ENCODE data around the gene R3HDM2. TPM values are rescaled to one million over a fixed set of nuclear protein-coding genes. Genes with fewer than 3 reads are reported as not detected.
"Not testable (repeated sequence)": the region's sequence is repeated elsewhere in the genome, so short reads cannot be mapped to it uniquely, and the experiment has no call there.

The R3HDM2 gene
- total and polyA plus RNA-seq, 2 donors (not counting 1 experiment from before 2014, with no cell fraction given), result 21.3 to 22.8 TPM

DNA sequence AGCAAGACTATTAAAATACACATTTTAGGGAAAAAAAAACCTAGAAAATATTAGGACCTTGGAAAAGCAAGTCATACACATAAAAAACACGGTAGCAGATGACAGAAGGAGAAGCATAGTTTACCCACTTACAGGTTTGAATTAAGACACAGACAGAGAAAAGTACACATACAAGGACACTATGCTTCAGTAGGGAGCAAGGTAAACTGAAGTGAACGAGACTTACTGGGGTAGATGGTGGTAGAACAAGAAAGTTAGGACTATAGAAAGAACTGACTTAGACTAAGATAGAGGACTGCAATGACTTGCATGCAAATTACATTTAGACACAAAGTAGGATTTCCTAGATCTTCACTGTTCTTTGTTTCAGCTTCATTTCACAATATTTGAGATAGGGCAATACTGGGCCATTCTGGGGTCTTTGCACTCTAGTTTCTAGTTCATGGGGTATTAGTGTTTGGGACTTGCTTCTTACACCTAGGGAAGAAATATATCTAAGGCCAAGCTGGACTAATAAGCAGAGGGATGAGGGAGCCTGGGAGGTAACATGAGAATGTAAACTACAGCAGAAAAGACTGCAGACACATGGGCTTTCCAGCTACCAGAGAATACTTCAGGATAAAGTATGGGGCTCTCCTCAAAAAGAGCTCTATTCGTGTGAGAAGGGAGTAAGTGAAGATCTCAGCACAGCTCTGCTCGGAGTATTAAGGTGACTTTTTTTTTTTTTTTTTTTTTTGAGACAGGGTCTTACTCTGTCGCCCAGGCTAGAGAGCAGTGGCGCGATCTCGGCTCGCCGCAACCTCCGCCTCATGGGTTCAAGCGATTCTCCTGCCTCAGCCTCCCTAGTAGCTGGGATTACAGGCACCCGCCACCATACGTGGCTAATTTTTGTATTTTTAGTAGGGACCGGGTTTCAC is 152.1 kb downstream of the R3HDM2 start:
- H3K4me2 ChIP-seq (ENCODE audit: extremely low read depth, insufficient read depth, low read length), result no peak overlapping the region
- no peaks in the 10 kb centered on the region for H3K36me3 ChIP-seq (ENCODE audit: control insufficient read depth, insufficient read depth, low read length)
- TF ChIP-seq EZH2 (IDR thresholded peaks at IDR 0.05; ENCODE audit: low read length, missing control alignments), result no peak
- TF ChIP-seq, protein P1, sequence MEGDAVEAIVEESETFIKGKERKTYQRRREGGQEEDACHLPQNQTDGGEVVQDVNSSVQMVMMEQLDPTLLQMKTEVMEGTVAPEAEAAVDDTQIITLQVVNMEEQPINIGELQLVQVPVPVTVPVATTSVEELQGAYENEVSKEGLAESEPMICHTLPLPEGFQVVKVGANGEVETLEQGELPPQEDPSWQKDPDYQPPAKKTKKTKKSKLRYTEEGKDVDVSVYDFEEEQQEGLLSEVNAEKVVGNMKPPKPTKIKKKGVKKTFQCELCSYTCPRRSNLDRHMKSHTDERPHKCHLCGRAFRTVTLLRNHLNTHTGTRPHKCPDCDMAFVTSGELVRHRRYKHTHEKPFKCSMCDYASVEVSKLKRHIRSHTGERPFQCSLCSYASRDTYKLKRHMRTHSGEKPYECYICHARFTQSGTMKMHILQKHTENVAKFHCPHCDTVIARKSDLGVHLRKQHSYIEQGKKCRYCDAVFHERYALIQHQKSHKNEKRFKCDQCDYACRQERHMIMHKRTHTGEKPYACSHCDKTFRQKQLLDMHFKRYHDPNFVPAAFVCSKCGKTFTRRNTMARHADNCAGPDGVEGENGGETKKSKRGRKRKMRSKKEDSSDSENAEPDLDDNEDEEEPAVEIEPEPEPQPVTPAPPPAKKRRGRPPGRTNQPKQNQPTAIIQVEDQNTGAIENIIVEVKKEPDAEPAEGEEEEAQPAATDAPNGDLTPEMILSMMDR (conservative IDR thresholded peaks at IDR 0.05 in 1 of 2, IDR thresholded peaks at IDR 0.05 in 1 of 2; ENCODE audit: low read depth in 1 of 2, low read length in 2 of 2), result no peak
- peaks cover 5% of the 10 kb centered on the region for H3K4me1 ChIP-seq (ENCODE audit: control insufficient read depth, extremely low read depth, insufficient read depth, low read length)
- no peak overlapping the region for H3K9ac ChIP-seq (ENCODE audit: insufficient read depth, low read length)
- H4K20me1 ChIP-seq (ENCODE audit: control insufficient read depth, extremely low read depth, insufficient read depth, low read length), result no peaks in the 10 kb centered on the region
- H3K27ac ChIP-seq (ENCODE audit: insufficient read depth, low read length), result no peak overlapping the region
- DNase-seq (ENCODE audit: low read depth in 2 of 2), result no peak
- no peak overlapping the region for H3K4me3 ChIP-seq (replicated peaks in 1 of 4; ENCODE audit: control extremely low read depth in 1 of 4, insufficient read depth in 1 of 4, low read depth in 3 of 4, low read length in 4 of 4)
- no peaks in the 10 kb centered on the region for H3K27me3 ChIP-seq (ENCODE audit: control insufficient read depth, insufficient read depth, low read length)
- no peaks in the 10 kb centered on the region for H3K79me2 ChIP-seq (ENCODE audit: control insufficient read depth, insufficient read depth, low read length)
- H2AFZ ChIP-seq (ENCODE audit: low read length), result no peak overlapping the region
- H3K9me3 ChIP-seq (ENCODE audit: control insufficient read depth, insufficient read depth, low read depth, low read length), result no peaks in the 10 kb centered on the region

DNA sequence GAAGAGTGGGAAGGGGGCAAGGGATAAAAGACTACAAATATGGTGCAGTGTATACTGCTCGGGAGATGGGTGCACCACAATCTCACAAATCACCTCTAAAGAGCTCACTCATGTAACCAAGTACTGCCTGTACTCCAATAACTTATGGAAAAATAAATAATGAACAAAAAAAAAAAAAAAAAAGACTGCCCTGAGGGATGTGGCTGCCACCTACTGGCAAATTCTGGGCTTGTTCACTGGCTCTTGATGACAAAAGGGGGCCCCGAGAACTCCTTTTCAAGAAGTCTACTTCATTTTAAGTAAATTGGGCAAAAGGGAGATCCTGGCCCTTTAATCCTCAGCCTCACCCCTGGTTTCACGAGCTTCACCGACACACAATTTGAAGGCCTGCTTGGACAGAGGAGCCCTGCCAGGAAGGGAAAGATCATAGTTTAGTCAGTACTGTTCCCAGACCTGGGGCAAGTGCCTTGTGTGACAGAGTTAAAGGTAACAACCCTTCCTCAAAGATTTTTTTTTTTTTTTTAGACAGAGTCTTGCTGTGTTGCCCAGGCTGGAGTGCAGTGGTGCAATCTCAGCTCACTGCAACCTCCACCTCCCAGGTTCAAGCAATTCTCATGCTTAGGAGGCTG is 153.8 kb downstream of the R3HDM2 start:
- Histone ChIP-seq H3K79me2 (ENCODE audit: control insufficient read depth, insufficient read depth, low read length) (no peaks in the 10 kb centered on the region), H3K27me3 (ENCODE audit: control insufficient read depth, insufficient read depth, low read length) (no peaks in the 10 kb centered on the region), H3K9me3 (ENCODE audit: control insufficient read depth, insufficient read depth, low read depth, low read length) (no peaks in the 10 kb centered on the region), H3K4me2 (ENCODE audit: extremely low read depth, insufficient read depth, low read length) (no peak overlapping the region), H2AFZ (ENCODE audit: low read length) (no peak overlapping the region), H4K20me1 (ENCODE audit: control insufficient read depth, extremely low read depth, insufficient read depth, low read length) (no peaks in the 10 kb centered on the region), H3K27ac (ENCODE audit: insufficient read depth, low read length) (no peak overlapping the region), H3K36me3 (ENCODE audit: control insufficient read depth, insufficient read depth, low read length) (no peaks in the 10 kb centered on the region), H3K4me3 (replicated peaks in 1 of 4; ENCODE audit: control extremely low read depth in 1 of 4, insufficient read depth in 1 of 4, low read depth in 3 of 4, low read length in 4 of 4) (no peak overlapping the region), H3K4me1 (ENCODE audit: control insufficient read depth, extremely low read depth, insufficient read depth, low read length) (peaks cover 5% of the 10 kb centered on the region), H3K9ac (ENCODE audit: insufficient read depth, low read length) (no peak overlapping the region)
- peak; percentile 18 to 34 for DNase-seq (ENCODE audit: low read depth in 2 of 2)
- TF ChIP-seq, protein P1 (conservative IDR thresholded peaks at IDR 0.05 in 1 of 2, IDR thresholded peaks at IDR 0.05 in 1 of 2; ENCODE audit: low read depth in 1 of 2, low read length in 2 of 2), result peak; percentile 32 to 57
- no peak for TF ChIP-seq EZH2 (IDR thresholded peaks at IDR 0.05; ENCODE audit: low read length, missing control alignments)

DNA sequence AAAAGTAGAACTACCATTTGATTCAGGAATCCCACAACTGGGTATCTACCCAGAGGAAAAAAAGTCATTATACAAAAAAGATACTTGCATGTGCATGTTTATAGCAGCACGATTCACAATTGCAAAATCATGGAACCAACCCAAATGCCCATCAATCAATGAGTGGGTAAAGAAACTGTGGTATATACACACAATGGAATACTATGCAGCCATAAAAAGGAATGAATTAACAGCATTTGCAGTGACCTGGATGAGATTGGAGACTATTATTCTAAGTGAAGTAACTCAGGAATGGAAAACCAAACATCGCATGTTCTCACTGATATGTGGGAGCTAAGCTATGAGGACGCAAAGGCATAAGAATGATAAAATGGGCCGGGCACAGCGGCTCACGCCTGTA is 154.6 kb downstream of the R3HDM2 start:
- not testable (repeated sequence) for DNase-seq (ENCODE audit: low read depth in 2 of 2); H2AFZ ChIP-seq (ENCODE audit: low read length); H3K27me3 ChIP-seq (ENCODE audit: control insufficient read depth, insufficient read depth, low read length); H3K36me3 ChIP-seq (ENCODE audit: control insufficient read depth, insufficient read depth, low read length); H3K9me3 ChIP-seq (ENCODE audit: control insufficient read depth, insufficient read depth, low read depth, low read length); H3K4me3 ChIP-seq (replicated peaks in 1 of 4; ENCODE audit: control extremely low read depth in 1 of 4, insufficient read depth in 1 of 4, low read depth in 3 of 4, low read length in 4 of 4); H3K4me1 ChIP-seq (ENCODE audit: control insufficient read depth, extremely low read depth, insufficient read depth, low read length); H3K9ac ChIP-seq (ENCODE audit: insufficient read depth, low read length); H4K20me1 ChIP-seq (ENCODE audit: control insufficient read depth, extremely low read depth, insufficient read depth, low read length); H3K27ac ChIP-seq (ENCODE audit: insufficient read depth, low read length); H3K79me2 ChIP-seq (ENCODE audit: control insufficient read depth, insufficient read depth, low read length); H3K4me2 ChIP-seq (ENCODE audit: extremely low read depth, insufficient read depth, low read length)

All from fibroblast of lung (primary cell).